GM19438 (cell line): ENCODE results near the gene DSCAM.

Source experiments
- ATAC-seq: cut with Tn5 transposase; IDR thresholded peaks from one replicate; pipeline ENCODE4 v1.9.1; 2021; ENCODE audit warnings: low read depth; ENCODE audit not compliant: unreplicated experiment

The DSCAM gene

DNA sequence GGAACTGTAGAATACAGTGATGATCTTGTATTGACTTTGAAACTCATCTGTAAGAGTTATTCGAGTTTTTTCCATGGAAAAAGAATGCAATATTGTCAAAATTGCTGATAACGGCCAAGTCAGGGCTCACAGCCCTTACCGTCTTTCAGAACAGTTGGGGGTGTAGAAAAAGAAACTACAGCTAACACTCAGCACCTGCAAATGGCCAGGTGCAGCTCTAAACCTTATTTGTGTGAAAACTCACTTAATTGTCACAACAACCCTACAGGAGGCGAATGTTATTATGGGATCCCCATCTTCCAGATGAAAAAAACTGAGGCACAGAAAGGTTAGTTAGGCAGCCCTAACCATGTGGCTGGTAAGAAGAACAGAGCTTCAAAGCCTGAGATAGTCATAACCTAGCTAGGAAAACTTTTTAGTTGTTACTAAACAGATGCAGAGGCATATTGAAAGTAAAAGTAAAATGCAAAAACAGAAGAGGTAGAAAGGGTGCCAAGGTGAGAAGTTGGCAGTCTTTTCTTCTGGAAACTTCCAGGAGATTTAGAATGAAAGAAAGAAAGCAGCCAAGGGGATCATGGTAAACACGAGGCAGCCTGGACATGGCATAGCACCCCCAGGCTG is 76.4 kb downstream of the DSCAM start:
- no peak for ATAC-seq

GRCh38 chr21:40769231-40769630 is 77.7 kb downstream of the DSCAM start:
- ATAC-seq = no peak

DNA sequence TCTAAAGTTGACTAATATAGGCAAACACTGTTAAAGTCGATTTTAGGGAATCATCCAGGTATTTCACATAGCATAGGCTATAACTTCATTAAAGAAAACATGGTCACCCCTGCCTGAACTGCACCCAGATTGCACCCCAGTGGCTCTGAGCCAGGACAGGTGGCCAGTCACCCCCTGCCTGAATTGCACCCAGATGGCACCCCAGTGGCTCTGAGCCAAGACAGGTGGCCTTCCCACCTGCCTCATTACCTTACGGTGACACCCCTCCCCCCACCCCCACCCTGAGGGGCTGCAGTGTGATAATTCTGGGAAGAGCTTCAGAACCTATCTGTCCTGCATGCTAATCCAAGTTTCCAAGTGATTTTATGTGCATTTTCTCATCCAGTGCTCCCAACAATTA is 78.9 kb downstream of the DSCAM start:
- no peak for ATAC-seq

GRCh38 chr21:40766381-40766780 is 80.6 kb downstream of the DSCAM start:
- no peak for ATAC-seq

- ATAC-seq = no peak
Observed at GRCh38 chr21:40765811-40766210, 81.1 kb downstream of the DSCAM start.

DNA sequence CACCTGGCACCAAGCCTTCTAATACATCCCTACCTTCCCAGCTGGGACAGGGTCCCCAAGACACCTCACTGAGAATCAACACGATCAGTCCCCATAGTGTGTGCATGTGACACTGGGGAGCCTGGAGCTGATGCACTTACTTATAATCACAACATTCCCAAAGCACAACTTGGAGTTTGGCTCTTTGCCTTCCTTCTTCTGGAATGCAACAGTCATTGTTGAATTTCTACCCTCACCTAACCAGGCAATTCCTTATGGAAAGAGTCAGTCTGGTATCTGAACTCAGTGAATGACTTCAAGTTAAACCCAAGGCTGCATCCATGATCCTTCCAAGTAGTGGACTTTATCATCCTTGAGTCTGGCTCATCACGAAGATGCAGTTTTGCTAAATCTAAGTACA is 86.1 kb downstream of the DSCAM start:
- ATAC-seq = no peak

DNA sequence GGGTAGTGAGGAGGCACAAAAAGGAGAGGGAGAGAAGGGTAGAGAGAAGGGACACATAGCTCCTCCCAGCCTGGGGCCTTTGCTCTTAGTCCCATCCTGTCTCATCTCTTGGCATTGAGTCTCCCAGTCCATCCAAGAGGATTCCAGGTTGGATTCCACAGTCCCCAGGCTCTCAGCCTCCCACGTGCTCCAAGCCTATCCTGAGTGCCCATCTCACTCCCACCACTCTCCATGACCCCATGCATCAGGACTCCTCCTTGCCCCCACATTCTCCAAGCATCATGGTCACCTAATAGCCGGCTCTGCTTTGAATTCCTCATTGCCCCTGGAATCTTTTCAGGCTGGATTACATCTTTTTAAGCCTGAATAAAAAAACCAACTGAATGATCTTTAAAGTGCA is 87.9 kb downstream of the DSCAM start:
- no peak for ATAC-seq

- no peak for ATAC-seq
Observed at GRCh38 chr21:40757366-40757765, 89.6 kb downstream of the DSCAM start.

DNA sequence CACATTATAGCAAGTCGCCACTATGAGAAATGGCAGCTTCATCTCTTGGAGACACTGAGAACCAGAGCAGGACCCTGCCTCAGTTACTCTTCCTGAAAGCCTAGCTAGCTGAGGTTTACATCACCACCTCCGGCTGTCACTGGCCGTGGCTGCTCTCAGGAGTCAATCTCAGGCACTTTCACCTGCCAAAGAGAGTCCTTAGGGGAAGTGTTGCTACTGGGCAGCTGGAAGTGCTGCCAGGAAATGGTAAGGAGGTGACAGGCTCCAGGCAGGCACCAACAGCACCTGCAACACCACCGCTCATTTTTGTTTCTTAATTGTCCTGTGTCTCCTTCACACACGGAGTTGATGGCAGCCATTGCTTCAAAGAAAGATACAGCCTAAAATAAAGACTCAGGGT is 92.5 kb downstream of the DSCAM start:
- ATAC-seq = no peak

DNA sequence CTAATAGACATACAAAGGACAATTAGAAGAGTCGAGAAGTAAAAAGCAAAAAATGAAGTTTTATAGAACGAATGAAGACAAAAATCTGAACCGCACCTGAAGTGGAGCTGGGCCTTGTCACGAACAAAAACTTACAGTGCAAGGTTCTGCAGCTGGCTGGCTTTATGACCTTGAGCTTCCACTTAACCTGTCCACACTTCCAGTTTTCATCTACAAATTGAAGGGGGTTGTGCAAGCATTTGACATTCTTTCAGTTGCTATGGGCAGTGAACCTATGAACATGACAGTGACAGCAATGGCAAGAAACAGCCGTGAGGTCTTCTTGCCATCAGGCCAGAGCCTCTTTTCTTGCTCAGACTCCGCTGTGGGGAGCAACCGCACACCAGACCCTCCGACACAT is 93.2 kb downstream of the DSCAM start:
- no peak for ATAC-seq

- ATAC-seq = no peak
Observed at GRCh38 chr21:40752125-40752524, 94.8 kb downstream of the DSCAM start.

GRCh38 chr21:40751221-40751620 is 95.7 kb downstream of the DSCAM start:
- ATAC-seq = no peak

GRCh38 chr21:40736145-40736544 is 110.8 kb downstream of the DSCAM start:
- no peak for ATAC-seq

DNA sequence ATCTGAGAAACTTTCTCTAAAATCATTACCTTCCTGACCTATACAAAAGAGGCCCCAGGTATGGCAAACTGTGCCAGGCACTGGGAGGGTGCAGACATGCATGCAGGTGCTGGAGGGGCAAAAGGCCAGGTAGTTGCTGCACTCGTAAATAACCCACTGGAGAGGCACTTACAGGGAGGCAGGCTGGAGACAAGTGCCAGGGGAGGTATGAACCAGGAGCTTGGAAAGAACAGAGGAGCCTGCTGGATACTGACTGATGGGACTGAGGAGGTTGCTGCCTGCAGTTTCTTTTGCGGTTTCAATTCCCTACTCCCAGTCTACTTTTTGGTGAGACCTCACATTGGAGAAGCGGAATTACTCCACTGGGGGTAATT is 113.9 kb downstream of the DSCAM start:
- no peak for ATAC-seq

- ATAC-seq = no peak
Observed at GRCh38 chr21:40732253-40733023, 114.5 kb downstream of the DSCAM start.

GRCh38 chr21:40731206-40731605 is 115.8 kb downstream of the DSCAM start:
- ATAC-seq = no peak

- no peak for ATAC-seq
Observed at GRCh38 chr21:40730426-40730800, 116.5 kb downstream of the DSCAM start.

DNA sequence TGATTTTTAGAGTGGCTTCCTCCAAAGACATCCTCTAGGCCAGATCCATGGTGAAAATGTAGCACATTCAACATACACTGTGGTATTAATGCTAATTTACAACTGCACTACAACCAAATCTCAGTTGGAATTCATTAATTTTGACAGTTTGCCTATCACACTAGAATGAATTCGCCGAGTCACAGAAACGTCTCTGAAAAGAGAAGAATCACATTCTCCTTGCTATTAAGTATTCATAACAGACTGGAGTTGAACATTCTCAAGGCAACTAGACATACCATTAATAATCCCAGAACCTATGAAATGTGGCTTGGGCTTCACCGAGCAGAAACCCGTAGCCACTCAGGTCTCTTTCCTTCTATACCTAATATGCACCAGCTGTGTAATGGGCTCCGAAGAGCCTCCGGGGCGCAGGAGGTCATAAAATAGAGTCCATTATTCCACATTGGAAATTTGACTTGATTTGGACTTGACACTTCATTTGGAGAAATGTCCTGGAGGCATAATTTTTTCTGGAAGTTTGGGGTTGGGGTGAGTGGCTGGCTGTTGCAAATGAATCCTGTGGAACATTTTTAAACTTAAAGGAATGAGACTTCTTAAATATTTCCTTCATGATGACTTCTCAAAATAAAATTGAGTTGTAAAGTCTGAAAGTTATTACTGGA is 117.1 kb downstream of the DSCAM start:
- no peak for ATAC-seq

- no peak for ATAC-seq
Observed at GRCh38 chr21:40723966-40724365, 123.0 kb downstream of the DSCAM start.

DNA sequence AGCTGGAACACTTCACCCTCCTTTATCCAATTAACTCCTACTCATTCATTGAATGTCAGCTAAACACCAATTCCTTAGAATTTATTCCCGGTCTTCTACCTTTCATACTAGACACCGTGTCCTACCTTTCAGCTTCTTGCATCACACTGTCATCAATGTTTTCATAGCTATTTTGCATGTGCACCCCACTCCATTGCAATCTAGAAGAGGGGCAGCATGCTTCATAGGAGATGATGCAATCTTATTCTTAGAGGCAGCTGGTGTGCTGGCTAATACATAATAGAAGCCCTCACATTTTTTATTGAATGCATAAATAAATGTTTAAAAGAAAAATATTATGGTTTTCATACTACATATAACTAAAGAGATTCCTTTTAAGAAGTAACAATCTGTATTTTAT is 123.6 kb downstream of the DSCAM start:
- no peak for ATAC-seq

GRCh38 chr21:40719615-40720014 is 127.3 kb downstream of the DSCAM start:
- ATAC-seq = no peak

- ATAC-seq = no peak
Observed at GRCh38 chr21:40717028-40717427, 129.9 kb downstream of the DSCAM start.
